ENCODE results near the gene CXorf38. TPM values are rescaled to one million over a fixed set of nuclear protein-coding genes. Genes with fewer than 3 reads are reported as not detected.

The CXorf38 gene
- total and polyA plus RNA-seq, 2 donors (not counting 1 experiment from before 2014, with no cell fraction given), result 26.4 to 28.1 TPM

- no peaks in the 10 kb centered on the region for H3K9me3 ChIP-seq (ENCODE audit: control extremely low read depth in 1 of 3, control insufficient read depth in 2 of 3, insufficient read depth in 1 of 3, low read length in 2 of 3)
- H3K4me2 ChIP-seq (replicated peaks; ENCODE audit: low read depth, low read length, poor library complexity, severe bottlenecking), result no peak overlapping the region
- H4K20me1 ChIP-seq (ENCODE audit: control insufficient read depth, insufficient read depth, low read length, poor library complexity, severe bottlenecking), result no peaks in the 10 kb centered on the region
- H3K79me2 ChIP-seq (ENCODE audit: control insufficient read depth, insufficient read depth, low read length), result no peaks in the 10 kb centered on the region
- WGBS (ENCODE audit: insufficient coverage), result no CpG with 5 or more reads among the region's 1 CpG
- POLR2A ChIA-PET, result no interaction called here
- TF ChIP-seq, protein P1, sequence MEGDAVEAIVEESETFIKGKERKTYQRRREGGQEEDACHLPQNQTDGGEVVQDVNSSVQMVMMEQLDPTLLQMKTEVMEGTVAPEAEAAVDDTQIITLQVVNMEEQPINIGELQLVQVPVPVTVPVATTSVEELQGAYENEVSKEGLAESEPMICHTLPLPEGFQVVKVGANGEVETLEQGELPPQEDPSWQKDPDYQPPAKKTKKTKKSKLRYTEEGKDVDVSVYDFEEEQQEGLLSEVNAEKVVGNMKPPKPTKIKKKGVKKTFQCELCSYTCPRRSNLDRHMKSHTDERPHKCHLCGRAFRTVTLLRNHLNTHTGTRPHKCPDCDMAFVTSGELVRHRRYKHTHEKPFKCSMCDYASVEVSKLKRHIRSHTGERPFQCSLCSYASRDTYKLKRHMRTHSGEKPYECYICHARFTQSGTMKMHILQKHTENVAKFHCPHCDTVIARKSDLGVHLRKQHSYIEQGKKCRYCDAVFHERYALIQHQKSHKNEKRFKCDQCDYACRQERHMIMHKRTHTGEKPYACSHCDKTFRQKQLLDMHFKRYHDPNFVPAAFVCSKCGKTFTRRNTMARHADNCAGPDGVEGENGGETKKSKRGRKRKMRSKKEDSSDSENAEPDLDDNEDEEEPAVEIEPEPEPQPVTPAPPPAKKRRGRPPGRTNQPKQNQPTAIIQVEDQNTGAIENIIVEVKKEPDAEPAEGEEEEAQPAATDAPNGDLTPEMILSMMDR (IDR thresholded peaks at IDR 0.05), result no peak
- no peak for TF ChIP-seq EZH2 (IDR thresholded peaks at IDR 0.05; ENCODE audit: borderline replicate concordance, insufficient read depth, low read depth, low read length, poor library complexity, severe bottlenecking)
- CTCF ChIA-PET, result no interaction called here
- Mint-ChIP-seq H3K9me3 (ENCODE audit: insufficient read depth) (no peaks in the 10 kb centered on the region), H3K4me1 (no peaks in the 10 kb centered on the region), H3K4me3 (no peak overlapping the region), H3K27ac (no peak overlapping the region), H3K27me3 (no peaks in the 10 kb centered on the region)
- intact Hi-C loops (cut with micrococcal nuclease), result no loop called here
- H3K9ac ChIP-seq (ENCODE audit: low read length), result no peak overlapping the region
- H3K27me3 ChIP-seq (replicated peaks in 1 of 4; ENCODE audit: control extremely low read depth in 1 of 4, control insufficient read depth in 3 of 4, insufficient read depth in 4 of 4, low read length in 3 of 4), result no peaks in the 10 kb centered on the region
- no peaks in the 10 kb centered on the region for H3K4me1 ChIP-seq (ENCODE audit: control insufficient read depth in 2 of 2, insufficient read depth in 2 of 2, low read length in 2 of 2)
- no peak overlapping the region for H2AFZ ChIP-seq (ENCODE audit: insufficient read depth, low read depth, low read length, poor library complexity, severe bottlenecking)
- DNase-seq, result no peak
- H3K4me3 ChIP-seq (ENCODE audit: control extremely low read depth in 1 of 5, extremely low read depth in 1 of 5, insufficient read depth in 1 of 5, low read depth in 2 of 5, low read length in 4 of 5), result no peak overlapping the region
- ATAC-seq (ENCODE audit: low read depth), result no peak
- H3K36me3 ChIP-seq (replicated peaks in 1 of 2; ENCODE audit: control extremely low read depth in 1 of 2, control insufficient read depth in 1 of 2, extremely low read depth in 1 of 2, insufficient read depth in 2 of 2, low read length in 1 of 2), result peaks cover 5 to 41% of the 10 kb centered on the region in 2 experiments
- H3K27ac ChIP-seq (ENCODE audit: low read length in 2 of 2), result no peak overlapping the region
Observed at GRCh38 chrX:40694802-40695201, 47.4 kb upstream of the CXorf38 start.

- H3K36me3 ChIP-seq (replicated peaks in 1 of 2; ENCODE audit: control extremely low read depth in 1 of 2, control insufficient read depth in 1 of 2, extremely low read depth in 1 of 2, insufficient read depth in 2 of 2, low read length in 1 of 2), result peaks cover 9 to 34% of the 10 kb centered on the region in 2 experiments
- TF ChIP-seq, protein P1 (IDR thresholded peaks at IDR 0.05), result no peak
- no peak for TF ChIP-seq EZH2 (IDR thresholded peaks at IDR 0.05; ENCODE audit: borderline replicate concordance, insufficient read depth, low read depth, low read length, poor library complexity, severe bottlenecking)
- no peak overlapping the region for H3K27ac Mint-ChIP-seq
- H3K4me3 ChIP-seq (ENCODE audit: control extremely low read depth in 1 of 5, extremely low read depth in 1 of 5, insufficient read depth in 1 of 5, low read depth in 2 of 5, low read length in 4 of 5), result no peak overlapping the region
- intact Hi-C loops (cut with micrococcal nuclease), result loop anchor here (10.0 kb wide), 1 partner anchor 46 kb away; the partner anchor contains the start of gene MED14
- peaks cover 21% of the 10 kb centered on the region for H3K4me1 Mint-ChIP-seq
- no peak for DNase-seq
- no peaks in the 10 kb centered on the region for H3K27me3 Mint-ChIP-seq
- no peak overlapping the region for H3K4me3 Mint-ChIP-seq
- H3K79me2 ChIP-seq (ENCODE audit: control insufficient read depth, insufficient read depth, low read length), result no peaks in the 10 kb centered on the region
- ATAC-seq (ENCODE audit: low read depth), result no peak
- H3K4me2 ChIP-seq (replicated peaks; ENCODE audit: low read depth, low read length, poor library complexity, severe bottlenecking), result no peak overlapping the region
- no peak overlapping the region for H2AFZ ChIP-seq (ENCODE audit: insufficient read depth, low read depth, low read length, poor library complexity, severe bottlenecking)
- ChIA-PET POLR2A (no interaction called here), CTCF (no interaction called here)
- H3K27me3 ChIP-seq (replicated peaks in 1 of 4; ENCODE audit: control extremely low read depth in 1 of 4, control insufficient read depth in 3 of 4, insufficient read depth in 4 of 4, low read length in 3 of 4), result no peaks in the 10 kb centered on the region
- H3K27ac ChIP-seq (ENCODE audit: low read length in 2 of 2), result no peak overlapping the region
- H3K9me3 ChIP-seq (ENCODE audit: control extremely low read depth in 1 of 3, control insufficient read depth in 2 of 3, insufficient read depth in 1 of 3, low read length in 2 of 3), result no peaks in the 10 kb centered on the region
- no peaks in the 10 kb centered on the region for H4K20me1 ChIP-seq (ENCODE audit: control insufficient read depth, insufficient read depth, low read length, poor library complexity, severe bottlenecking)
- H3K9me3 Mint-ChIP-seq (ENCODE audit: insufficient read depth), result no peaks in the 10 kb centered on the region
- H3K4me1 ChIP-seq (ENCODE audit: control insufficient read depth in 2 of 2, insufficient read depth in 2 of 2, low read length in 2 of 2), result peaks cover 15 to 16% of the 10 kb centered on the region in 2 donors
- H3K9ac ChIP-seq (ENCODE audit: low read length), result no peak overlapping the region
Observed at GRCh38 chrX:40688929-40689328, 41.6 kb upstream of the CXorf38 start.

Measured in B cell (primary cell).